ENCODE results near the gene OR52M1.

Gene OR52M1

DNA sequence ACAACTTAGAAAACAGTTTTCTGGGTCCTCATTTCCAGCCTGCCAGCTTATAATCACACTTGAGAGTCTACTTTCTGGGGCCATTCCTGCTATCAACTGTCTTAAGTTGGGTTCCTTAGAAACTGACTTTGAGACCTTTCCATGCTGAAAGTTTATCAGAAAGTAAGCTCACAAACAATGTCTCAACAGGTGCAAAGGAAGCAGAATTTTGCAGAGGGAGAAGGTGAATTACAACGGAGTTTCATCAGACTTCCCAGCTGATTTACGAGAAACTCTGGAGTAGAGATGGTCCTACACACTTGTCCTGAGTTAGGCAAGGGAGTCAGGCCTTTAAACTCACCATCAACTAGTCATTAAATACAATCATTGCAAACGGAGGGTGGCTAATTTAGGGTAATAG lies 31.9 kb downstream of the OR52M1 start:
- DNase-seq, result no peak

DNA sequence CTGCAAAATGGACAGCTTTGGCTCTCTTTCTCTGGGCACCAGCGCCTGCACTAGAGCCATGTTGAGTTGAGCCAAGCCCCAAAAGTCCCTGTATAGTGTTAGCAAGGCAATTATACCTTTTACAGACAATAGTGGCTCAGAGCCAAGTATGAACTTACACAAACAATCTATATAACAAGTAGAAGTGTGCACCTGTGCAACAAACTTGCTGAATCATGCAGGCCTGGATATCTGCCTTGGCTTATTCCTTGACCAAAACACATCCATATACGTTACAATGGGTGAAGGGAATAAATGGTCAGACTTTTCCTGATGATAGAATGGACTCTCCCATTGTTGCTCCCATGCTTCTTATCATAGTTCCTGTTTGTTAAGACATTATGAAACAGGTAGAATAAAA lies 32.8 kb downstream of the OR52M1 start:
- DNase-seq, result no peak

DNA sequence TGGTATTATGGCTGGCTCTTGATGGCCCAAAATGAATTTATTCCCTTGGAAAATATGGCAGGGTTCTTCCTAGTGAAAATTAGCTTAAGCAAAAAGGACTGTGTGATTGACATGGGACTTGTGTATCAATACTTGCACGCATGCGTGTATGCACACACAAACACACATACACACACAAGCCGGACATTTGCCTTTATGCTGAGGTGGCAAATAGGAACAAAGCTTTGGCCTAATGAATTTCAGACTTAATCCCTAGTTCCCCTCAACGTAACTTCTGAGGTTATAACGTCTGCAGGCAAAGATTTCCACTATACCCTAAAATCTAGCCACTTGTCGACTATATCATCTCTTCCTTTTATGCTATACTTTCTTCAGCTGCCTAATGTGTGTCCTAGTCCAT lies 33.6 kb downstream of the OR52M1 start:
- DNase-seq, result no peak

DNA sequence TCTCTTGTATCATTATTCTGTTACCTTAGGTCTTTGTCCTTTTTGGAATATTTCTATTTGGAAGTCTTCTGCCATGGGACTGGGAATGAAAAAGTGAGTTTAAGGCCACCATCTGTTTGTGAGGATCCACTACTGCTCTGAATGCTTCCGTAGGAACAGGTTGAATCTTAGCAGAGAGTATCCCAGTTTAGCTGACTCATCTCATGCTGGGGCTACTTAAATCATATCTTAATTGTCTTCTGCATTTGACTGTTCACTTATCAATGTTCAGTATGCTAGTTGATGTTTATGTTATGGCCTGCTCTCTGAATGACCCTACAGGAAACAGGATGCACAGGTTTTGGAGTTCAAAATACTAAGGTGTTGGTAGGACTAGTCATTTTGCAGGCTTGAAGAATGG lies 35.1 kb downstream of the OR52M1 start:
- DNase-seq, result no peak

GRCh38 chr11:4581443-4581842 lies 36.5 kb downstream of the OR52M1 start, which contains the start of gene OR52I2:
TSS of gene OR52I2 (plus strand) at chr11:4581743.
- DNase-seq, result no peak

DNA sequence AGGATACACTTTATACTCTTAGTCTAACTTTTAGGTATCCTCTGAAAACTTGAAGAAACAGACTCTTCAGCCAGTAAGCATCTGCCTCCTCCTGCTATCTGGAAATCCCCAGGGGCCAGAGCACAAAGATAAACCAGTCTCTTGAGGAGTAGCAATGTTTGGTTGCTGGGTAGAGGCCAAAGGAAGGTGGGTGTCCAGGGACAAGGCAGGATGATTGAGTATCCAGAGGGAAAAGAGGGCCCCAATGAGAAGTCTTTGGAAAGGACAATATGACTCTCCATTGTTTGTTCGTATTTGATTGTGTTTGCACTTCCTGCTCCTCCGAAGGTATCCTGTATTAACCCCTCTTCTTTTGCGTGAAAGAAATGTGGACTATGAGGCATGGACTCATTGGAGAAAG lies 44.0 kb downstream of the OR52M1 start:
- no peak for DNase-seq

DNA sequence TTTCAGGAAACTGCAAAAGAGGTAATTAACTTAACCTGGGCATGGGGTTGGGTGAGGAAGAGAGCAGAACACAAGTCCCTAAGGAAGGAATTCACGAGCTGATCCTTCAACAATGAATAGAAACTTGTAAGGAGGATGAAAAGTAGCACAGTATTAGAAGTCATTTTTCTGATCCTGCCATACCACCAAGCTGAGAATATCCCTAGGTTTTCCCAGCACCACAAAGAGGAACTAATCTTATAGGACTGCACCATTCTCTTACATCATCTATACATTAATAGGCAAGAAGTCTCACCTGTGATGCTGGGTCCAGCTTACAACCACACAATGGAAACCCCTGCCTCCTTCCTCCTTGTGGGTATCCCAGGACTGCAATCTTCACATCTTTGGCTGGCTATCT lies 48.7 kb downstream of the OR52M1 start, which contains the start of gene OR52I1:
Gene OR52I1, plus strand, starts transcription at position 301 of the 400 bp plus-strand sequence. Its CDS starts 0 bp downstream, at position 301.
- no peak for DNase-seq
